Measurements from ENCODE around the gene CTXND2. TPM values are rescaled to one million over a fixed set of nuclear protein-coding genes. Genes with fewer than 3 reads are reported as not detected.

CTXND2 gene
- total and polyA plus RNA-seq, 2 of the 13 experiments (the other 11 are each of a cell fraction or from before 2014, with no cell fraction given) = not detected

- DNase-seq (ENCODE audit: low spot score) = no peak
- Histone ChIP-seq H4K20me1 (ENCODE audit: insufficient read depth, low read length) (no peaks in the 10 kb centered on the region), H3K4me2 (ENCODE audit: low read depth, low read length) (no peak overlapping the region), H3K27me3 (ENCODE audit: control insufficient read depth in 1 of 2, insufficient read depth in 2 of 2, low read length in 2 of 2) (no peaks in the 10 kb centered on the region), H3K27ac (ENCODE audit: extremely low read length, insufficient read depth, low read length) (no peak overlapping the region), H3K4me3 (replicated peaks in 1 of 3; ENCODE audit: insufficient read depth in 1 of 3, low read depth in 2 of 3, low read length in 3 of 3) (no peak overlapping the region), H3K9me3 (ENCODE audit: low read length) (no peaks in the 10 kb centered on the region), H3K9ac (ENCODE audit: insufficient read depth, low read depth, low read length) (no peak overlapping the region), H3K36me3 (replicated peaks in 1 of 2; ENCODE audit: control insufficient read depth in 1 of 2, insufficient read depth in 2 of 2, low read length in 2 of 2) (peaks cover 4 to 17% of the 10 kb centered on the region in 2 experiments; a peak in 3 of 5 replicates), H3K79me2 (ENCODE audit: insufficient read depth, low read length) (no peaks in the 10 kb centered on the region), H3K4me1 (ENCODE audit: insufficient read depth, low read length) (peaks cover 4% of the 10 kb centered on the region; the same call in 1 of the 2 replicates), H2AFZ (ENCODE audit: low read length) (no peak overlapping the region)
- WGBS (ENCODE audit: low lambda C conversion rate) = 97% methylated on average over 3 of the region's 3 CpGs
- FAIRE-seq = no peak
- no peak for ATAC-seq
- ChIA-PET POLR2A (no interaction called here), CTCF (ENCODE audit: low intra/inter-chr PET ratio, low total read pairs) (no interaction called here)
- in situ Hi-C loops (cut with HindIII; ENCODE audit: extremely low pct_ligation_motif_present, low pct_unique_long_range_greater_than_20kb) (no loop called here), intact Hi-C loops (cut with micrococcal nuclease; ENCODE audit: unreplicated experiment) (no loop called here)
- TF ChIP-seq ZNF414 (CRISPR knock-in tag; IDR thresholded peaks at IDR 0.05) (no peak), FOXC1 (CRISPR knock-in tag; IDR thresholded peaks at IDR 0.05; ENCODE audit: borderline replicate concordance) (no peak), ZNF367 (CRISPR knock-in tag; IDR thresholded peaks at IDR 0.05; ENCODE audit: borderline replicate concordance) (no peak), PATZ1 (CRISPR knock-in tag; IDR thresholded peaks at IDR 0.05) (no peak), ZNF597 (CRISPR knock-in tag; IDR thresholded peaks at IDR 0.05) (no peak), NR2F6 (IDR thresholded peaks at IDR 0.05) (no peak), NR2F6 (CRISPR knock-in tag; IDR thresholded peaks at IDR 0.05) (no peak), TCF7 (IDR thresholded peaks at IDR 0.05; ENCODE audit: low read depth) (no peak), HNRNPH1 (optimal IDR thresholded peaks at IDR 0.05; ENCODE audit: low read depth, low read length) (no peak), RXRA (CRISPR knock-in tag; IDR thresholded peaks at IDR 0.05) (no peak), GMEB2 (CRISPR knock-in tag; IDR thresholded peaks at IDR 0.05; ENCODE audit: low read depth) (no peak), ZNF720 (CRISPR knock-in tag; IDR thresholded peaks at IDR 0.05) (no peak), ZNF235 (CRISPR knock-in tag; IDR thresholded peaks at IDR 0.05; ENCODE audit: borderline replicate concordance) (no peak), STAT6 (CRISPR knock-in tag; IDR thresholded peaks at IDR 0.05; ENCODE audit: borderline replicate concordance) (no peak)
- BruUV-seq (replicated peaks) = no TSS peak
These were observed 45.3 kb upstream of the CTXND2 start for GRCh38 chr1:150841626-150842025.
